ENCODE results near the gene TRIM13.
"Not testable (repeated sequence)": the region's sequence is repeated elsewhere in the genome, so short reads cannot be mapped to it uniquely, and the experiment has no call there.

The TRIM13 gene, protein sequence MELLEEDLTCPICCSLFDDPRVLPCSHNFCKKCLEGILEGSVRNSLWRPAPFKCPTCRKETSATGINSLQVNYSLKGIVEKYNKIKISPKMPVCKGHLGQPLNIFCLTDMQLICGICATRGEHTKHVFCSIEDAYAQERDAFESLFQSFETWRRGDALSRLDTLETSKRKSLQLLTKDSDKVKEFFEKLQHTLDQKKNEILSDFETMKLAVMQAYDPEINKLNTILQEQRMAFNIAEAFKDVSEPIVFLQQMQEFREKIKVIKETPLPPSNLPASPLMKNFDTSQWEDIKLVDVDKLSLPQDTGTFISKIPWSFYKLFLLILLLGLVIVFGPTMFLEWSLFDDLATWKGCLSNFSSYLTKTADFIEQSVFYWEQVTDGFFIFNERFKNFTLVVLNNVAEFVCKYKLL

DNA sequence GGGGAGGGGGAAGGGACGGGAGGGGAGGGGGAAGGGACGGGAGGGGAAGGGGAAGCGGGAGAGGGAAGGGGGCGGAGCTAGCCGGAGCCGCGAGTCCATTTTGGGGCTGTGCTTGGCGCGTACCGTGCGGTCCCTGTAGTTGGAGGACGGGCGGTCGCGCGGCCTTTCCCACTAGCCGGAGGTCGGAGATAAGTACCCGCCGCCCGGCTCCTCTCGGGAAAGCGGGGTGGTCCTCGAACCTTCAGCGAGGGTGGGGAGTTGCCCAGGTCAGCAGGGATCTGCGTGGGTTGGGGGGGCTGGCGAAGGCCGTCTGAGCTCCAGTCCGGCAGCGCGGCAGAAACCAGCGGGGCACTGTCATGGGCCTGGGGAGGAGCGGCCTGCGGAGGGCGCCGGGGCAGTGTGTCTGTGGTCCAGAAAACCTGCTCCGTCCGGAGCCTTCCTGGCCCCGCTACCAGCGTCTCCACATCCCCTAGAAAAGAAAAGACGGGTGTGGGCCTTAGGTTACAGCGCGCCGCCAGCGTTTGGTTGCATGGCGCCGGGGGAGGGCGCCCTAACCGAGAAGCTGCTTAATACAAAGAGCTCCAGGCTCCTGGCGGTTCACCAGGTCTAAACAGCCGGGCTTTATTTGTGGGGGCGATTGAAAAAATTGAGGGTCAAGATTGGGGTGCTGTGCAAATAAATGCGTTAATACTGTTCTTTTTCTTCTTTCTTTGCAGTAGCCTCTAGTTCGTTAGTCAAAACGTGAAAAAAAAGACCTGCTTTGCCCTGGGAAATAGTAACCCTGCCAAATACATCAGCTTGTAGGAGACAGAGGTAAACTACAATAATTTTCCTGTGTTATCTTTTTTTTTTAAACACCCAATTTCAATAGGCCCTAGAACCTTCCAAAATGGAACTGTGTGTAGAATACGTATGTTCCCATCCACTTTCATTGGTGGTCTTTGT is at the start of gene TRIM13:
TSS of gene TRIM13 (plus strand) at position 92 of the 945 bp plus-strand sequence. CDS start 14,899 bp downstream, outside the sequence.
- peak; percentile 80 for DNase-seq

GRCh38 chr13:49948777-49949270 is 48.0 kb upstream of the TRIM13 start:
- DNase-seq: not testable (repeated sequence)

GRCh38 chr13:49951754-49952535 is 44.9 kb upstream of the TRIM13 start:
- DNase-seq: no peak

GRCh38 chr13:49953560-49953959 is 43.3 kb upstream of the TRIM13 start:
- DNase-seq: no peak

DNA sequence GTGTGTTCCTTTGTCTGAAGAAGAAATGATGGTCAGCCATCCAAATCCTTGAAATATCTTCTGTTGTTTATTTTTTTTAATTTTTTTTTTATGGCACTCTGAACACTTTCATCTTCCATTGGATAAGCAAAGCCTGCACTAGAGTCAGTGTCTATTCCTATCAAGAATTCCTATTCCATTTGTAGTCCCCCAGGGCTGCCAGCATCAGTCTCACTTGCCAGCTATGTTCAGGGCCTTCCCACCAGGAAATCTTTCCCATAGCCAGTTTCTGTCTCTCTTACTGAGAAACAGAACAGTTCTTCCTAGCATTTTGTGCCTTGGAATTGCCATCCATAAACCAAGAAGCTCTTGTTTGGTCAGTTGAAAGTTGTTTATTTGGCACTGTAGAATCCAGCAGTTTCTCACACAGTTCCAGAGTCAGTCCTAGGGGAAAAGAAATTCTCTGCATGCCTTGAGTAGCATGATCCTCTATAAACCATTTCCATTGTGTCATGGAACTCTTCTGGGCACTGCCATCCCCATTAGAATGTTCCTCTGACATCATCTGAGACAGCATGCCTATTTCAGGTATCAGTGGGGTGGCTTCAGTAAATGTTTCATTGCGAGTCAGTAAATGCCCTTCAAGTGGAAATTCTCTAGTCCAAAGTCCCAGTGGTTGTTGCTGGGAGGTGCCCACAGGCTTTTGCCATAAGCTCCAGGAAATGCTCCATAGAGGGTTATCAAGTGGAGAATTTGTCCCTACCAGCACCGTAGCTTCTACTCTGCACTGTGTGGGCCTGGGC is 42.0 kb upstream of the TRIM13 start:
- DNase-seq: no peak

- no peak for DNase-seq
Observed at GRCh38 chr13:49956131-49956530, 40.7 kb upstream of the TRIM13 start.

GRCh38 chr13:49958321-49958720 is 38.5 kb upstream of the TRIM13 start:
- no peak for DNase-seq

- DNase-seq: no peak
Observed at GRCh38 chr13:49967456-49967855, 29.4 kb upstream of the TRIM13 start.

- DNase-seq: no peak
Observed at GRCh38 chr13:49972709-49973108, 24.1 kb upstream of the TRIM13 start.

DNA sequence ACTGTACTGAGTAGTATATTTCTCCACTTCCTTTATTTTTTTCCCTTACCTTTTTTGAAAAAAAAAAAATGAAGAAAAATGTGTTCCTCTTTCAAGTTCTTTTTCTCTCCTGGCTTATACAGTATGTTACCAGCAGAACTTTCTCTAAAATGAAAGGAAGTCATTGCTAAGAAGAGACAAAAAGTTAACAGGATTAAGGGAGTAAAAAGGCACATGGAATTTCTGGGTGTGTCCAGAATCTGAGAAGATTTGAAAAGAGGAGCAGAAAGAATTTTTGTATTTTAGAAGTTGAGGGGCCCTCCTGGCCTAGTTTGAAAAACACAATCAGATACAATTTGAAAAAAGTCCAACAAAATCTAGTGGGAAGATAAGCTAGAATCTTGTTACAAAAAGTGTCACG is 21.0 kb upstream of the TRIM13 start:
- peak; percentile 73 for DNase-seq

DNA sequence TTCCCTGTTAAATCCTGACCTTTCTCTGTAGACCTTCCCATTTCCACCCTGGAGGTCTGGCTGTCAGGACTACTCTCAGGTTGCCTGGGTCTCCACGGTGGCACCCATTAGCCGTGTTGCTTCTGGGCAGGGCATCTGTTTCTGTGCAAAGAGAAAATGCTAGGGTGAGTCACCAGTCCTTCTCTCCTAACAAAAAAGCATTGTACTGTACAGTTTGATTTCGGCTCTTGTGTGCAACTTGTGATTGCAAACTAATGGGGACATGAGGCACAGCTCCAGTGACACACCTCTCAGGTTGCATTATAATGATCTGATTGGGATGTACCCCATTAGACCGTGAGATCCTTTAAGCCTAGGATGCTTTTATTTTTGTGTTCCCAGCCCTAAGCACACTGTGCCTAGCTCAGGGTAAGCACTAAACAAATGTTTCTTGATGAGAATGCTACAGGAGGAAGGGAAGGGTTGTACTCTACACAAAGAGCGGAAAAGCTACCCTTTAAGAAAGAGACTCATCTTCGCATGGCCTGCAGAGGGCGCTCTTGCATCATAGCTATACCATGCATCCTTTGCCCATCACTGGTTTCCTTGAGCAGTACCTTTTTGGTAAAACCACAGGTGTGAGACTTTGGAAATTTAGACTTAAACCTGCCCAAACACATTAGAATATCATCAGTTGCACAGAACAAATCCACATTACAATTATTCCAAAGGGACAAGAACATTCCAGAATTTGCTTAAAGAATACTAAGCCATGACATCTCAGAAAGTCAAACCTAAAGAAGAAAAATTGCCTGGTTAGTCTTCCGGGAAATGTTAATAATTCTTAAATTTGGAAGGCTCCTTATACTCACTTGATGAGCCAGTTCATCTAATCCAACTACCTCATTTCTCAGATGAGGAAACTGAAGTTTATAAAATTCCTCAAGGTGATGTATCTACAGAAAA is 20.3 kb upstream of the TRIM13 start:
- peak; percentile 53 for DNase-seq

GRCh38 chr13:49977992-49978391 is 18.9 kb upstream of the TRIM13 start:
- DNase-seq: no peak

DNA sequence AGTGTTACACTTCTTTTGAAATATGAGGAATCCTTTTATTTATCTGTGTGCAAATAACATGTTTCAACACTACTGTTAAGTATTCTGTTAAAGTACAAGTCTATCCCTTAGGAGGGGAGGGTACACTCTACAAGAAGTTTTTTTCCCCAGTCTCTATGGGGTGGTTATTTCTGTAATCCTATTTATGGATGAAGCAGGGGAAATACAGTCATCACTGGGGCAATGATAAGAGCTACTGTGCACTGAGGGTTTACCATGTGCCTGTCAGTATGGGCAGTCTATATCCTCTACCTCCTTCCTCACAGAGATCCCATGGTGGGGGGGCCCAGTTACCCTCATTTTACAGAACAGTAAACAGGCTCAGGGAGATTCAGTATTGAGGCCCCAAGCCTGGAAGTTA is 16.6 kb upstream of the TRIM13 start:
- DNase-seq: no peak

GRCh38 chr13:49985129-49985528 is 11.7 kb upstream of the TRIM13 start:
- DNase-seq: no peak

- DNase-seq: no peak
Observed at GRCh38 chr13:49986471-49986870, 10.4 kb upstream of the TRIM13 start.

DNA sequence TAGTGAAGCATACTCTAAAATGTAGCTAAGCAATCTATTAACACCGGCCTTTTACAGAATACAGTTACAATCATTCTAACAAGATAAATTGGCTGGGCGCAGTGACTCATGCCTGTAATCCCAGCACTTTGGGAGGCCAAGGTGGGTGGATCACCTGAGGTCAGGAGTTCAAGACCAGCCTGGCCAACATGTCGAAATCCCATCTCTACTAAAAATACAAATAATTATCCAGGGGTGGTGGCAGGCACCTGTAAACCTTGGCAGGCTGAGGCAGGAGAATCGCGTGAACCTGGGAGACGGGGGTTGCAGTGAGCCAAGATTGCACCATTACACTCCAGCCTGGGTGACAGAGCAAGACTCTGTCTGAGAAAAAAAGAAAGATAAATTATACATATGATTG is 6.2 kb upstream of the TRIM13 start:
- DNase-seq: not testable (repeated sequence)

DNA sequence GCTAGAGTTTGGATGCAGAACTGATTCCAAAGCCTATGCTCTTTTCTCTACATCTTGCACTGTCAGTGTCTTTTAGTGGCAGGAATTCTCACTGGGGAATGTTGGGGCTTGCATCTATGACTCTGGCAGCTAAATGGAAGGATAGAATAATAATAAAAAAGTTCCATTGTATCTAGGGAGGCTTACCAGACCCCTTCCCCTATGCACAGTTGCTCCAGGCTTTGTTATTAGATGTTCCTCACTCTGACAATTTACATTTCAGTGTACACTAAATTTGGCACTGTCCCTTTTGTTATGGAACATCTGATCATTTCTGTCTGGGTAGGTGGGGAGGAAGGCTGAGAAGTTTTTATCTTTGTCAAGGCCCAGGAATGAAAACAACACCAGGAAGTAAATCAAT is 3.7 kb upstream of the TRIM13 start:
- DNase-seq: no peak

- DNase-seq: no peak
Observed at GRCh38 chr13:49993666-49994065, 3.2 kb upstream of the TRIM13 start.

DNA sequence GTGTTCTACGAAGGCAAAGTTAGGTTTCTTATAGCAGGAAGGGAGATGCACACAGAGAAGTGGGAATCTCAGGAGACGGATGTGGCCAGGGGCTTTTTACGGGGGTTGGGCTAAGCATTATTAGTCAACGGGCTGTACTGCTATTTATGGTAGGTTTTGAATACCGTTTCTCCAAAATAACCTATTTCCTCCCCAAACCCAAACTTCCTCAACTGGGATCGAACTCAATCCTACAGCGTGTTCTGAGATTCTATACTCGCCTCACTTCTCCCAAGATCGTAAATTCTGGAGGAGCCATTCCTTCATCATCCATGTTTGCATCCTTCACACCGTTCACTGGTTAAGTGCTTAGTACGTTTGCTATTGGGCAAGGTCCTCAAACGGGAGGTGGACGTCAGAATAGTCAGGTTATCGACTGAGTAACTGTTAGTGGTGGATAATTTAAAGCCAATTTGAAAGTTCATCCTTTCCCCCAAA is 1.2 kb upstream of the TRIM13 start:
- DNase-seq: peak; percentile 57

DNA sequence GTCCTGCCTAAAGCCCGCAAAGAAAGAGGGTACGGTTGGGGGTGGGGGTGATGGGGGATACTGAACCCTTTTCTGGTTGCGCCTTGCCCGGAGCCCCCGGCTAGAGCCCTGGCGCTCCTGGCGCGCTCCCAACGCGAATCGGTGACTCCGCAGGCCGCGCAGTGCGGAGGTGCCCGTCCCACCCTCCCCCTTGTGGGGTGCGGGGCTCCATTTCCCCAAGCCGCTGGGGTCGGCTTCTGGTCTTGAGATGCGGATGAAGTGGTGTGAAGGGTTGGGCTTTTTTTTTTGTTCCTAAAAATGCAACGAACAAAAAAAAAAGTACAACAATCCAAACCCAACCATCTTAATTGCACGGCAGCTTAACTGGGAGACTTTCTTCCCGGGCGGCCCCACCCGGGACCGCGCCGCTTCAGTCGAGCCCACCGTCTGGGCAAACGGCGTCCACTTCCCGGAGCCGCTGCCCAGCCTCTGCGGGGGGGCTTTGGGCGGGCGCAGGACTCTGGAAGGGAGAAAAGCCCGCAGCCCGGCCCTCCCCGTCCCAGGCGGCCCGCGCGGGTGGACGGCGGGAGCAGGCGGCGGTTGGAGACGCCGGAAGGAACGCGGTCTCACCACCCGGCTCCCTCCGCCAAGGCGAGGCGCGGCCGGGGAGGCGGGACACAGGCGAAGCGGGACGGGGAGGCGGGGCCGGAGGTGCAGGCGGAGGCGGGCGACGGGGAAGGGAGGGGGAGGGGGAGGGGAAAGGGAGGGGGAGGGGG is 504 bp upstream of the TRIM13 start:
- DNase-seq: peak; percentile 80

Data from GF-D8 (cell line).